Body of pancreas (tissue), 4 donors: ENCODE measurements around the gene KCNAB1. TPM values are rescaled to one million over a fixed set of nuclear protein-coding genes. Genes with fewer than 3 reads are reported as not detected.

Source experiments
- ATAC-seq: fragments of 150-250 bp; one replicate; pipeline ENCODE4 v1.9.1; 2016
- DNase-seq, 4 donors: peaks; one replicate each; pipeline ENCODE4 v3.0.0-alpha.2; 2019
- H3K27ac ChIP-seq, 4 donors: fragments of 200-600 bp; sonication (generic); 1 replicate in 3 of 4; 2 replicates in 1 of 4; pipeline versions ENCODE4 v1.5.1 to v1.6.1; 2016 to 2019; ENCODE audit warnings: mild to moderate bottlenecking in 1 of 4, mixed read lengths in 1 of 4, moderate library complexity in 1 of 4
- H3K27me3 ChIP-seq, 2 donors: fragments of 200-600 bp; sonication (generic); one replicate each; pipeline ENCODE4 v1.6.0; 2016; ENCODE audit warnings: mild to moderate bottlenecking in 1 of 2
- H3K36me3 ChIP-seq, 2 donors: fragments of 200-600 bp; sonication (generic); replicated peaks in 1 of 2; 2 replicates each; pipeline ENCODE4 v1.5.1; 2016; ENCODE audit warnings: low read depth in 2 of 2; ENCODE audit not compliant: insufficient read depth in 1 of 2
- H3K4me1 ChIP-seq: fragments of 200-600 bp; sonication (generic); one replicate; pipeline ENCODE4 v1.6.0; 2016
- H3K4me3 ChIP-seq, 2 donors: fragments of 200-600 bp; sonication (generic); 1 replicate in 1 of 2; 2 replicates in 1 of 2; pipeline ENCODE4 v1.5.1; 2016 to 2019
- H3K9me3 ChIP-seq, 3 donors: fragments of 200-600 bp; sonication (generic); 1 replicate in 2 of 3; 2 replicates in 1 of 3; pipeline ENCODE4 v1.5.1; 2016
- POLR2A ChIP-seq, 3 donors: fragments of 450-650 bp; IDR thresholded peaks; one replicate each; pipeline ENCODE4 v1.6.1; 2016; ENCODE audit warnings: antibody characterized with exemption in 3 of 3, mild to moderate bottlenecking in 2 of 3
- WGBS, 2 donors: methylation state at CpG; one replicate each; pipeline ENCODE4 v1.1.5; 2017; 5-methylcytosine and 5-hydroxymethylcytosine counted together
- intact Hi-C: fragments of 100-400 bp; cut with DNase I; formaldehyde crosslinking; loops from one replicate; pipeline ENCODE4 v1.15.1; 2023
- total RNA-seq, 2 donors: library from RNA; depleted of rRNA; stranded (reverse); fragments of >200 nt; gene quantifications; one replicate each; pipeline ENCODE4 v1.1.0, GENCODE V29; 2016
- TF ChIP-seq, protein P1 (sequence below), 7 experiments: fragments of 450-650 bp in 4 of 7; fragments of 200-600 bp in 3 of 7; sonication (generic) in 3 of 7; IDR thresholded peaks; one replicate each; pipeline ENCODE4 v1.5.1; 2016 to 2019; ENCODE audit warnings: antibody characterized with exemption in 7 of 7

The KCNAB1 gene
- total RNA-seq, 2 donors from 2014 or later = 5.2 to 5.3 TPM

DNA sequence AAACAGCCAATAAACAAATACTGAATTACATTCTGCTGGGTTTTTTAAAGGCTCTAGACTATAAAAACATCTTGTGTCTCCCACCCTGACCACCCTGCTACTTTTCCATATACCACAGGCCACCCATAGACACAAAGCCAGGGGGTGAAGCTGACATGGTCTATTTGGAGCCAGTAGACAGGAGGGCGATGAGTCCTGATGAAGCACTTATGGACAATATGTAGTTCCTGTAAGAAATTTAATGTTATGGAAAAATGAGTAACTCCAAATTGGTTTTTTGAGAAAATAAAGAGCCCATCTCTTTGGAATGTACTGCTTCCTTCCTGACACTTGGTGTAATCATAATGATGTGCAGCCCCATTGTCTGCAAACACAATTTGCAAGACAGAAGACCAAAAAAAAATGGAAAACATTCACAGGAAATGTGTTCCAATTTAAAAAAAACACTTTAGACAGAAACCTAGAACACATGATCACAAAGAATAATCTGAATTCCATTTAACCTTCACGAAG is 422.7 kb downstream of the KCNAB1 start:
- TF ChIP-seq, protein P1, sequence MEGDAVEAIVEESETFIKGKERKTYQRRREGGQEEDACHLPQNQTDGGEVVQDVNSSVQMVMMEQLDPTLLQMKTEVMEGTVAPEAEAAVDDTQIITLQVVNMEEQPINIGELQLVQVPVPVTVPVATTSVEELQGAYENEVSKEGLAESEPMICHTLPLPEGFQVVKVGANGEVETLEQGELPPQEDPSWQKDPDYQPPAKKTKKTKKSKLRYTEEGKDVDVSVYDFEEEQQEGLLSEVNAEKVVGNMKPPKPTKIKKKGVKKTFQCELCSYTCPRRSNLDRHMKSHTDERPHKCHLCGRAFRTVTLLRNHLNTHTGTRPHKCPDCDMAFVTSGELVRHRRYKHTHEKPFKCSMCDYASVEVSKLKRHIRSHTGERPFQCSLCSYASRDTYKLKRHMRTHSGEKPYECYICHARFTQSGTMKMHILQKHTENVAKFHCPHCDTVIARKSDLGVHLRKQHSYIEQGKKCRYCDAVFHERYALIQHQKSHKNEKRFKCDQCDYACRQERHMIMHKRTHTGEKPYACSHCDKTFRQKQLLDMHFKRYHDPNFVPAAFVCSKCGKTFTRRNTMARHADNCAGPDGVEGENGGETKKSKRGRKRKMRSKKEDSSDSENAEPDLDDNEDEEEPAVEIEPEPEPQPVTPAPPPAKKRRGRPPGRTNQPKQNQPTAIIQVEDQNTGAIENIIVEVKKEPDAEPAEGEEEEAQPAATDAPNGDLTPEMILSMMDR (IDR thresholded peaks at IDR 0.05) = no peak
- Histone ChIP-seq H3K36me3 (peaks cover 14 to 25% of the 10 kb centered on the region in 2 donors), H3K9me3 (no peaks in the 10 kb centered on the region), H3K4me3 (no peak overlapping the region), H3K27ac (peak overlapping the region in 2 of 4 donors; percentile 43 to 49), H3K4me1 (peaks cover 41% of the 10 kb centered on the region), H3K27me3 (no peaks in the 10 kb centered on the region)
- ATAC-seq (no peak), DNase-seq (no peak)
- 76 to 88% methylated on average over 2 of the region's 2 CpGs for WGBS, 2 donors
- intact Hi-C loops = loop anchor here (10.0 kb wide), 1 partner anchor 602 kb away; no protein-coding TSS in a partner anchor

DNA sequence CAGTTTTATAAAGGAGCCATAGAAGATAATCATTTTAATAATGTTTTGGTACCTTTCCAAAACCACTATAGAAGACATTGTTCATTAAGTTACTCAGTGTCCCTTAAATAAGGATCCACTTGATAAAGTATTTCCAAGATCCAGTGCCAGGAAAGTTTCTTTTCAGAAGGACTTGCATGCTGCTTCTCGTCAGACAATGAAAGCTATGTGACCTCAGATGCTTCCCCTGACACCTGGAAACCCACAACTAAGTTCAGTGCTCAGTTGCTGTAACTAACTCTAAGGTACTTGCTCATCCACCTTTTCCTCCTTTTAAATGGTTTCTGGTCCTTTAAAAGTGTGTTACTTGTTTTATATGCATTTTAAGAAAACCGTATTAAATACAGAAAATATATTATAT is 427.3 kb downstream of the KCNAB1 start:
- no peak for TF ChIP-seq POLR2A (IDR thresholded peaks at IDR 0.05)
- TF ChIP-seq, protein P1 (IDR thresholded peaks at IDR 0.05) = no peak
- Histone ChIP-seq H3K9me3 (no peaks in the 10 kb centered on the region), H3K36me3 (peaks cover 7 to 14% of the 10 kb centered on the region in 2 donors), H3K27ac (peak overlapping the region in 1 of 4 donors; percentile 29), H3K4me3 (no peak overlapping the region), H3K27me3 (no peaks in the 10 kb centered on the region), H3K4me1 (peaks cover 76% of the 10 kb centered on the region)
- ATAC-seq = no peak
- intact Hi-C loops = loop anchor here (10.0 kb wide), 1 partner anchor 597 kb away; no protein-coding TSS in a partner anchor
- WGBS, 2 donors = 28 to 29% methylated on average over 2 of the region's 2 CpGs
- no peak for DNase-seq

DNA sequence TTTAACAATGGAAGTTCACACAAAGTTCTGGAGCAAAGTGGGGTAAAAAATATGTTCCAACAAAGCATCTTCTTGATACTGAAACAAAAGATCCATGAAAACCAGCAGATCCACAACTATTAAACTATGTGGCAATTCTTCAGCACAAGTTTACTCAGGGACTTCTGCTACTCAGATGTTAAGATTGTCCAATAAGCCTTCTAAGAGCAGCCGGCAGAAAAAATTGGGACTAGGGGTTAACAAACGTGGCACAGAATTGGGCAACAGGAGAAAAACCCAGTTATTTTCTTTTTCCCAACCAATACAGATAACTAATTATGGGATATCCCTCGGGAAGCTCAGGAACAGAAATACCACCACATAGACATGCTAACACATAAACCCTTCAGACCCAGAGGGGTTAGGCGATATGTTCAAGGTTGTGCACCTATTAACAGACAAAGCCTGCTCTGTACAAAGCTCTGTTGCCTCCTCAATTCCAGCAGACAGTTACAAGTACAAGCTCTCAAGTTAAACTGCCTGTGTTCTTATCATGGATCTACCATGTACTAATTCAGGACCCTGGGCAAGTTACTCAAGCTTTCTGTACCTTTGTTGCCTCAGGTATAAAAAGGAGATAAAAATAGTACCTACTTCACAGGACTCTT is 427.8 kb downstream of the KCNAB1 start:
- DNase-seq = no peak
- WGBS, 2 donors = 18 to 24% methylated on average over 4 of the region's 4 CpGs
- no peaks in the 10 kb centered on the region for H3K27me3 ChIP-seq
- no peaks in the 10 kb centered on the region for H3K9me3 ChIP-seq
- no peak overlapping the region for H3K4me3 ChIP-seq
- ATAC-seq = no peak
- peaks cover 82% of the 10 kb centered on the region for H3K4me1 ChIP-seq
- peaks cover 4 to 9% of the 10 kb centered on the region in 2 donors for H3K36me3 ChIP-seq
- intact Hi-C loops = loop anchor here (10.0 kb wide), 1 partner anchor 597 kb away; no protein-coding TSS in a partner anchor
- TF ChIP-seq, protein P1 (IDR thresholded peaks at IDR 0.05) = no peak
- peak overlapping the region in 2 of 4 donors; percentile 27 to 36 for H3K27ac ChIP-seq

DNA sequence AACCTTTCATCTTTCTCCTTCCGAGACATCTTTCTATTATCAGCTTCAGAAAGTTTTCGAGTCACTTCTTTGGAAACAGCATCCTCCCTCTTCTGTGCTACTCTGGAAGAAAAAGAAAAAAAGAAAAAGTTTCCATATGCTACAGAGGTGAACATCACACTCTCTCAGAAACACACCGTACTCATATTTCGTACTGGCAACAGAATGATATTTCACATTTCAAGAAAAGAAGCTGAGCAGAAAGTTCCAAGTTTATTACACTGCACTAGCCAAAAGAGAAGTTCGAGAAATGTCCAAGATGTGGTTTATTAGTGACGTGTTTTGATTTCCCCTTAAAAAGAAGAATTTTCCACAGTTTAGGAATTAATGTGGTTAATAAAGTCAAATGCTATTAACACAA is 428.5 kb downstream of the KCNAB1 start:
- Histone ChIP-seq H3K27ac (peak overlapping the region in 1 of 4 donors; percentile 27), H3K27me3 (no peaks in the 10 kb centered on the region), H3K9me3 (no peaks in the 10 kb centered on the region), H3K4me1 (peaks cover 76% of the 10 kb centered on the region), H3K4me3 (no peak overlapping the region), H3K36me3 (peaks cover under 1 to 5% of the 10 kb centered on the region in 2 donors)
- ATAC-seq (no peak), DNase-seq (no peak)
- 60 to 63% methylated on average over 6 of the region's 6 CpGs for WGBS, 2 donors
- TF ChIP-seq, protein P1 (IDR thresholded peaks at IDR 0.05) = no peak
- no peak for TF ChIP-seq POLR2A (IDR thresholded peaks at IDR 0.05)
- intact Hi-C loops = loop anchor here (10.0 kb wide), 1 partner anchor 596 kb away; no protein-coding TSS in a partner anchor
